Measurements from ENCODE around the gene CPLX1.
"Not testable (repeated sequence)": the region's sequence is repeated elsewhere in the genome, so short reads cannot be mapped to it uniquely, and the experiment has no call there.

CPLX1 gene

GRCh38 chr4:739569-739968 is 86.4 kb downstream of the CPLX1 start:
- in situ Hi-C loops (cut with HindIII; ENCODE audit: low pct_ligation_motif_present, low sequenced_read_pairs): no loop called here
- DNase-seq: no peak
- peaks cover 60% of the 10 kb centered on the region for H3K36me3 ChIP-seq (replicated peaks)
- H3K4me3 ChIP-seq (ENCODE audit: low read depth, low read length): no peak overlapping the region
- no peak for TF ChIP-seq CTCF (IDR thresholded peaks at IDR 0.05; ENCODE audit: low read depth, low read length, missing control alignments)
- no peak overlapping the region for H3K27ac ChIP-seq
- H3K27me3 ChIP-seq (replicated peaks): no peaks in the 10 kb centered on the region

- no peaks in the 10 kb centered on the region for H3K27me3 ChIP-seq (replicated peaks)
- no peak for TF ChIP-seq CTCF (IDR thresholded peaks at IDR 0.05; ENCODE audit: low read depth, low read length, missing control alignments)
- in situ Hi-C loops (cut with HindIII; ENCODE audit: low pct_ligation_motif_present, low sequenced_read_pairs): no loop called here
- peaks cover 66% of the 10 kb centered on the region for H3K36me3 ChIP-seq (replicated peaks)
- DNase-seq: no peak
- no peak overlapping the region for H3K27ac ChIP-seq
- no peak overlapping the region for H3K4me3 ChIP-seq (ENCODE audit: low read depth, low read length)
Observed at GRCh38 chr4:738781-739280, 87.1 kb downstream of the CPLX1 start.

GRCh38 chr4:736561-736960 is 89.4 kb downstream of the CPLX1 start:
- peaks cover 74% of the 10 kb centered on the region for H3K36me3 ChIP-seq (replicated peaks)
- not testable (repeated sequence) for H3K27me3 ChIP-seq (replicated peaks)

GRCh38 chr4:735583-735982 is 90.3 kb downstream of the CPLX1 start:
- TF ChIP-seq CTCF (IDR thresholded peaks at IDR 0.05; ENCODE audit: low read depth, low read length, missing control alignments): no peak
- in situ Hi-C loops (cut with HindIII; ENCODE audit: low pct_ligation_motif_present, low sequenced_read_pairs): no loop called here
- H3K27me3 ChIP-seq (replicated peaks): no peaks in the 10 kb centered on the region
- H3K36me3 ChIP-seq (replicated peaks): peaks cover 74% of the 10 kb centered on the region
- DNase-seq: no peak
- no peak overlapping the region for H3K4me3 ChIP-seq (ENCODE audit: low read depth, low read length)
- no peak overlapping the region for H3K27ac ChIP-seq

More at GRCh38 chr4:736561-736960, 89.4 kb downstream of the CPLX1 start:
- in situ Hi-C loops (cut with HindIII; ENCODE audit: low pct_ligation_motif_present, low sequenced_read_pairs); H3K27ac ChIP-seq; DNase-seq; H3K4me3 ChIP-seq (ENCODE audit: low read depth, low read length): not testable (repeated sequence)

Data from brain microvascular endothelial cell (primary cell).